ENCODE measurements around the gene ARNT2.

- TF ChIP-seq, protein P1, sequence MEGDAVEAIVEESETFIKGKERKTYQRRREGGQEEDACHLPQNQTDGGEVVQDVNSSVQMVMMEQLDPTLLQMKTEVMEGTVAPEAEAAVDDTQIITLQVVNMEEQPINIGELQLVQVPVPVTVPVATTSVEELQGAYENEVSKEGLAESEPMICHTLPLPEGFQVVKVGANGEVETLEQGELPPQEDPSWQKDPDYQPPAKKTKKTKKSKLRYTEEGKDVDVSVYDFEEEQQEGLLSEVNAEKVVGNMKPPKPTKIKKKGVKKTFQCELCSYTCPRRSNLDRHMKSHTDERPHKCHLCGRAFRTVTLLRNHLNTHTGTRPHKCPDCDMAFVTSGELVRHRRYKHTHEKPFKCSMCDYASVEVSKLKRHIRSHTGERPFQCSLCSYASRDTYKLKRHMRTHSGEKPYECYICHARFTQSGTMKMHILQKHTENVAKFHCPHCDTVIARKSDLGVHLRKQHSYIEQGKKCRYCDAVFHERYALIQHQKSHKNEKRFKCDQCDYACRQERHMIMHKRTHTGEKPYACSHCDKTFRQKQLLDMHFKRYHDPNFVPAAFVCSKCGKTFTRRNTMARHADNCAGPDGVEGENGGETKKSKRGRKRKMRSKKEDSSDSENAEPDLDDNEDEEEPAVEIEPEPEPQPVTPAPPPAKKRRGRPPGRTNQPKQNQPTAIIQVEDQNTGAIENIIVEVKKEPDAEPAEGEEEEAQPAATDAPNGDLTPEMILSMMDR (IDR thresholded peaks at IDR 0.05), result no peak
- TF ChIP-seq, protein P2, sequence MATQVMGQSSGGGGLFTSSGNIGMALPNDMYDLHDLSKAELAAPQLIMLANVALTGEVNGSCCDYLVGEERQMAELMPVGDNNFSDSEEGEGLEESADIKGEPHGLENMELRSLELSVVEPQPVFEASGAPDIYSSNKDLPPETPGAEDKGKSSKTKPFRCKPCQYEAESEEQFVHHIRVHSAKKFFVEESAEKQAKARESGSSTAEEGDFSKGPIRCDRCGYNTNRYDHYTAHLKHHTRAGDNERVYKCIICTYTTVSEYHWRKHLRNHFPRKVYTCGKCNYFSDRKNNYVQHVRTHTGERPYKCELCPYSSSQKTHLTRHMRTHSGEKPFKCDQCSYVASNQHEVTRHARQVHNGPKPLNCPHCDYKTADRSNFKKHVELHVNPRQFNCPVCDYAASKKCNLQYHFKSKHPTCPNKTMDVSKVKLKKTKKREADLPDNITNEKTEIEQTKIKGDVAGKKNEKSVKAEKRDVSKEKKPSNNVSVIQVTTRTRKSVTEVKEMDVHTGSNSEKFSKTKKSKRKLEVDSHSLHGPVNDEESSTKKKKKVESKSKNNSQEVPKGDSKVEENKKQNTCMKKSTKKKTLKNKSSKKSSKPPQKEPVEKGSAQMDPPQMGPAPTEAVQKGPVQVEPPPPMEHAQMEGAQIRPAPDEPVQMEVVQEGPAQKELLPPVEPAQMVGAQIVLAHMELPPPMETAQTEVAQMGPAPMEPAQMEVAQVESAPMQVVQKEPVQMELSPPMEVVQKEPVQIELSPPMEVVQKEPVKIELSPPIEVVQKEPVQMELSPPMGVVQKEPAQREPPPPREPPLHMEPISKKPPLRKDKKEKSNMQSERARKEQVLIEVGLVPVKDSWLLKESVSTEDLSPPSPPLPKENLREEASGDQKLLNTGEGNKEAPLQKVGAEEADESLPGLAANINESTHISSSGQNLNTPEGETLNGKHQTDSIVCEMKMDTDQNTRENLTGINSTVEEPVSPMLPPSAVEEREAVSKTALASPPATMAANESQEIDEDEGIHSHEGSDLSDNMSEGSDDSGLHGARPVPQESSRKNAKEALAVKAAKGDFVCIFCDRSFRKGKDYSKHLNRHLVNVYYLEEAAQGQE (IDR thresholded peaks at IDR 0.05; ENCODE audit: insufficient read depth in 1 of 2, low read depth in 2 of 2, low read length in 1 of 2), result no peak
- TF ChIP-seq POLR2AphosphoS5 (IDR thresholded peaks at IDR 0.05; ENCODE audit: low read depth, low read length) (no peak), SIN3A (IDR thresholded peaks at IDR 0.05; ENCODE audit: borderline replicate concordance, insufficient read depth, low read depth, low read length) (no peak), TCF7L2 (IDR thresholded peaks at IDR 0.05; ENCODE audit: low read depth, low read length) (no peak)
Measured at GRCh38 chr15:80558631-80559319, 154.6 kb downstream of the ARNT2 start.
